Measurements from ENCODE around the gene FAM167B.
A peak's percentile ranks its signal among the peaks of the same experiment; 100 is the strongest.
"Not testable (repeated sequence)": the region's sequence is repeated elsewhere in the genome, so short reads cannot be mapped to it uniquely, and the experiment has no call there.

The FAM167B gene

GRCh38 chr1:32224285-32224684 lies 22.7 kb upstream of the FAM167B start:
- no peak for DNase-seq

GRCh38 chr1:32228771-32229170 lies 18.3 kb upstream of the FAM167B start:
- DNase-seq, result no peak

- no peak for DNase-seq
Observed at GRCh38 chr1:32231843-32232432, 15.1 kb upstream of the FAM167B start.

GRCh38 chr1:32232558-32233304 lies 14.3 kb upstream of the FAM167B start:
- no peak for DNase-seq

- DNase-seq, result no peak
Observed at GRCh38 chr1:32234792-32235191, 12.2 kb upstream of the FAM167B start.

- DNase-seq, result no peak
Observed at GRCh38 chr1:32239337-32239736, 7.7 kb upstream of the FAM167B start.

- no peak for DNase-seq
Observed at GRCh38 chr1:32239790-32240139, 7.3 kb upstream of the FAM167B start.

GRCh38 chr1:32240140-32240951 lies 6.7 kb upstream of the FAM167B start:
- DNase-seq, result peak; percentile 53

GRCh38 chr1:32241001-32241763 lies 5.8 kb upstream of the FAM167B start:
- DNase-seq, result peak; percentile 44

- DNase-seq, result no peak
Observed at GRCh38 chr1:32242341-32242851, 4.6 kb upstream of the FAM167B start.

- DNase-seq, result no peak
Observed at GRCh38 chr1:32247452-32247851, 430 bp downstream of the FAM167B start.

GRCh38 chr1:32247983-32248889 lies 1.2 kb downstream of the FAM167B start:
- DNase-seq, result peak; percentile 80

- peak; percentile 74 for DNase-seq
Observed at GRCh38 chr1:32249831-32250525, 3.0 kb downstream of the FAM167B start.

- peak; percentile 69 for DNase-seq
Observed at GRCh38 chr1:32250893-32251716, 4.1 kb downstream of the FAM167B start, which contains the start of gene LCK. Gene LCK, plus strand, starts transcription at chr1:32251265. Its CDS starts 23,065 bp downstream, at chr1:32274330.

- no peak for DNase-seq
Observed at GRCh38 chr1:32255072-32256071, 8.3 kb downstream of the FAM167B start.

GRCh38 chr1:32256473-32257226 lies 9.6 kb downstream of the FAM167B start:
- DNase-seq, result no peak

GRCh38 chr1:32257227-32257508 lies 10.1 kb downstream of the FAM167B start:
- DNase-seq, result no peak

GRCh38 chr1:32263236-32263593 lies 16.2 kb downstream of the FAM167B start:
- not testable (repeated sequence) for DNase-seq

All from activated naive CD4-positive, alpha-beta T cell treated with anti-CD3 and anti-CD28 coated beads, Interleukin-2, amount 50 U/mL, for 16 hours (primary cell).